NCI-H1048 (cell line): ENCODE measurements around the gene TSSK6.
A peak's percentile ranks its signal among the peaks of the same experiment; 100 is the strongest.

ENCODE experiments used
- DNase-seq: peaks from one replicate; lab custom pipeline; 2025; lab: John Stamatoyannopoulos, UW

Gene TSSK6

GRCh38 chr19:19530889-19531288, 15.5 kb upstream of the TSSK6 start:
- no peak for DNase-seq

GRCh38 chr19:19530423-19530804, 15.1 kb upstream of the TSSK6 start:
- no peak for DNase-seq

GRCh38 chr19:19529783-19530422, 14.6 kb upstream of the TSSK6 start:
- no peak for DNase-seq

- DNase-seq = no peak
Measured at GRCh38 chr19:19528721-19529490, 13.6 kb upstream of the TSSK6 start, which contains the start of gene YJEFN3. YJEFN3 (plus strand) TSS chr19:19528911; CDS start chr19:19528933, 22 bp downstream.

GRCh38 chr19:19527674-19528625, 12.6 kb upstream of the TSSK6 start:
- no peak for DNase-seq

GRCh38 chr19:19527371-19527656, 12.0 kb upstream of the TSSK6 start:
- no peak for DNase-seq

DNA sequence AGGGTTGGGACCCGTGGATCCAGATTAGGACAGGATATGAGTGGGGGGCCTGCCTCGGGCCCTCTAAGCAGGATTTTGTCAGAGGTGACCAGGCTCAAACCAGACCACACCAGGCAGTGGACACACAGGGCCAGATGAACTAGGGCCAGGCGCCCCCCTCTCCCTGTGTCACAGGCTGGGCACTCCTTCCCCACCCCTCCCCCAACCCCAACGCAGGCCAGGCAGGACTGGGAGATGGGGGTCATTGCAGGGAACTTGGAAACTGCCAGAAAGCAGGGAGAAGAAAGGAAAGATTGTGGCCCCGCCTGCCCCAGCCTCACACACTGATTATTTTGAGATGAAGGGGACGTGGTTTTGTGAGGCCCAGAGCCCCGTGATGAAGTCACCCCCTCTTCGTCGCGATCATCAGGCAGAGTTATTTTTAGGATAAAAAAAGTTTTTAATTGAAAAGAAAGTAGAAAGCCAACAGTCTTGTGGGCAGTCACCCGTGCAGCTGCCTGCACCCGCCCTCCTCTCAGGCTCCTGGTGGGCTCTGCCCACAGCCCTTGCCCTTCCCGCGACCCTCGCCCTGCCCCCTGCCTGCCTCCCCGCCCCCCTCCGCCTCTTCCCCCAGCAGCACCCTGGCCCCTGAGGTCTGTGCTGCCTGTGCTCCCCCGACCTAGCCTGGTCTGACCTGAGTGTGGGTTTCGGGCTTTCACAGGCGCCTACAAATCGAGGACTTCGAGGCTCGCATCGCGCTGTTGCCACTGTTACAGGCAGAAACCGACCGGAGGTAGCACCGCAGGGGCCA, 11.4 kb upstream of the TSSK6 start:
- DNase-seq = no peak

GRCh38 chr19:19525611-19526380, 10.4 kb upstream of the TSSK6 start:
- no peak for DNase-seq

- DNase-seq = no peak
Measured at GRCh38 chr19:19524053-19524452, 8.7 kb upstream of the TSSK6 start.

GRCh38 chr19:19523177-19523576, 7.8 kb upstream of the TSSK6 start:
- no peak for DNase-seq

DNA sequence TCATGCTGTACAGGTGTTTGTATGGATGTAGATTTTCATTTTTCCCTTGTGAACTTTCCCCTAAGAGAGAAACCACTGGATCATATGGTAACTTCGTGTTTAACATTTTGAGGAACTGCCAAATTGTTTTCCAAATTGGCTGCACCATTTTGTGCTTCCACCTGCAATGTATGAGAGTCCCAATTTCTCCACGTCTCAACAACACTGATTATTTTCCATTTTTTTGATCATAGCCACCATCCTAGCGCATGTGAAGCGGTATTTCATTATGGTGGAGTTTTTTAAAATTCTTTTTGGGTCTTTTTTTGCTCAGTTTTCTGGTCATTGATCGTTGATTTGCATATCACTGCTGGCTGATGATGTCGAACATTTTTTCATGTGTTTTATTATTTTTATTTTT, 5.6 kb upstream of the TSSK6 start:
- no peak for DNase-seq

- no peak for DNase-seq
Measured at GRCh38 chr19:19517235-19517619, 1.9 kb upstream of the TSSK6 start.

DNA sequence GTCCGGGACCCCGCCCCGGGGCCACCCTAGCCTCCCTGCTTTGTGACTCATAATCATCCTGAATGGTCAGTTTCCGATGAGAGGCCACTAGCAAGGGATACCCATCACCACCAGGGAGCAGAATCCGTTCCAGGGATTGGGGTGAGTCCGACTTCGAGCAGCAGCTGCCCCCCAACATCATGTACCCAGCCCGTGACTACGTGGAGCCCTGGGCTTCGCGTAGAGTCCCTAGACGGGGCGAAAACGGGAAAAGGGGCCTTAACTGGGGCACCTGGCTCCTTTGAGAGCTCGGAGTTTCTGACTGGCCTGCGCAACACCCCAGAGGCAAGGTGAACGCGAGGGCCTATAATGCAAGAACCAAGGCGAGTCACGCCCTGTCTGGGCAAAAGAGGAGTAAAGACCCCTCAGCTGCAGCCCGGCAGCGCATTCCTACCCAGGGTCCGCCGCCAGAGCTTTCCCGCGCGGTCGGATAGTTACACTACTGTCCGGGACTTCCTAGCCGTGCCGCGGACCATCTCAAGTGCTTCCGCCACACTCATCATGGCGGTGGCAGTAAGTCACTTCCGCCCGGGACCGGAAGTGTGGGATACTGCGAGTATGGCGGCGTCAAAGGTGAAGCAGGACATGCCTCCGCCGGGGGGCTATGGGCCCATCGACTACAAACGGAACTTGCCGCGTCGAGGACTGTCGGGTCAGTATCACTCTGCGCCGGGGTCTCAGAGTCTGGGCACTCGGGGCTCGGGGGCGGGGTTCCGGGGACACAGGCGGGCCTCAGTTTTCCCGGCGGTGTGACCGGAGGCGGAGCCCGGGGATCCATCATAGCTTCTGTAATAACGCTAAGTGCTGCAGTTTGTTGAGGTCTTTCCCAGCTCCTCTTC, 533 bp upstream of the TSSK6 start, which contains the start of gene NDUFA13:
Gene NDUFA13, plus strand, starts transcription at position 584 of the 878 bp plus-strand sequence. Its CDS starts 14 bp downstream, at position 598.
- DNase-seq = peak; percentile 48

GRCh38 chr19:19514215-19514657, 1.1 kb downstream of the TSSK6 start:
- DNase-seq = no peak

- no peak for DNase-seq
Measured at GRCh38 chr19:19513682-19514081, 1.7 kb downstream of the TSSK6 start.

- DNase-seq = no peak
Measured at GRCh38 chr19:19510432-19510831, 4.9 kb downstream of the TSSK6 start.

DNA sequence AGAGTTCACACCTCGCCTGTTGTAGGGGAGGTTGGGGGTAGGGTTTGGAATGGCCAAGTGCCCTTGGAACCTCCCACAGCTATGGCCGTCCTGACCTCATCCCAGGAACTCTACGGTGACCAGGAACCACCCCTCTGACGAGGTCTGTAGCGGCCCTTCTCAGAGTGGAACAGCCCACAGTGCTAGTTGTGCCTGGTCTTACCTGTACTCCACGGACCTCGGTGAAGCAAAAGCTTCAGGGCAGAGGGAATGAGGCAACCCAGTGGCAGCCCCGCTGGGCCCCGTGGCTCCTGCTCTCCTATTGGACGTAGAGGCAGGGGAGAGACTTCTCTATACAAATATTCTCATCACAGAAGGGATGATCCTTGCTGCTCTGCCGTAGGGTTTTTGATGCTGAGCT, 7.1 kb downstream of the TSSK6 start:
- DNase-seq = no peak

GRCh38 chr19:19507354-19507753, 8.0 kb downstream of the TSSK6 start:
- DNase-seq = no peak

- DNase-seq = no peak
Measured at GRCh38 chr19:19506592-19506991, 8.8 kb downstream of the TSSK6 start.
